ENCODE results near the gene BRCA2.

Gene BRCA2

DNA sequence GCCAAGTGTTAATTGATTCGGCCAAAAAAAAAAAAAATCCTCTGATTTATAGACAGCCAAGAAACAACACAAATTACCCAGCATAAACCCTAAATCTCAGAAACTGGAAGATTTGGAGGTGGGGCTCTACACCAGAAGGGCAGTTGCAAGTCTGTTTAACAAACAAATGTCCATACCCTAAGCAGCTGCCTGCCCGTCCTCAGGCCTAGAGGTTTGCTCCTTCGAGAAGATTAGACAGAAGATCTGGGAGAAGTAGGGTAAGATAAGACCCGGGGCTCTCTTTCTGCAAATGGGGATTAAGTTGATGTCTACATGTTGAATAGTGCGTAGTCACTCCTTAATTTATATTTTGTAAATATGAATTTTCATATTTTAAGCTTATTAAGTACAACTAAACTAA lies 116.1 kb downstream of the BRCA2 start:
- no peak for DNase-seq

DNA sequence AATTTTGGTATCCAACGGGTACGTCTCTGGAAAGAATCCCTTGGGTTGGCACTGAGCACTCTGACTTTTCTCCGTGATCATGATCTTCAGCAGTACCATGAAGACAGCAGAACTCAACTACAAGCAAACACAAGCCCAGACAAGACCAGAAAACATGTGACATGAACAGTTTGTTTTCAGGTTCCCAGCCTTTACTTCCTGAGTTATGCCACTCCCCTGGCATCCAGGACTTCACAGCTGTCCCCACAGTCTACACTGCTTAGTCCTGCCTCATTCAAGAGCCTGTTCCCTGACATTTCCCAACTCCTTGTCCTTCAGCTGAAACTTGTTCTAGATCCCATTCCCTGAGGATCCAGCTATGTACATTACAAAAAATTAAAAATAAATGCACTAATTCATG lies 117.5 kb downstream of the BRCA2 start:
- DNase-seq, result no peak

DNA sequence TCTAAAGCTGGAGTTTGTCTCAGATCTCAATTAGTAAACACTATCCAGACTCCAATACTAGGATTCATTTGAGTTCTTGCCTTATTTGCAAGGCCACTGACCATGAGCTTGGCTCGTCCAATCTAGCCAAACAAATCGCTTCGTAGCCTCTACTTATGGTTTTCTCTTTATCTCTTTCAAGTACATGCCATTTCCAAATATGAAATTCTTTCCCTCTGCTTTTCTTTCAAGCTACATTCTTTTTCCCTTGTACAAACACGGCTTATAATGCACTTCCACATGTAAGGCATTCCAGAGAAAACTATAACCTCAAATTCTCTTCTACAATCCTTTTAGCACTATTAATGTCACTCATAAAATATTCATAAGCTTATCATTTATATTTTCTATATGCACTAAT lies 123.6 kb downstream of the BRCA2 start:
- no peak for DNase-seq

DNA sequence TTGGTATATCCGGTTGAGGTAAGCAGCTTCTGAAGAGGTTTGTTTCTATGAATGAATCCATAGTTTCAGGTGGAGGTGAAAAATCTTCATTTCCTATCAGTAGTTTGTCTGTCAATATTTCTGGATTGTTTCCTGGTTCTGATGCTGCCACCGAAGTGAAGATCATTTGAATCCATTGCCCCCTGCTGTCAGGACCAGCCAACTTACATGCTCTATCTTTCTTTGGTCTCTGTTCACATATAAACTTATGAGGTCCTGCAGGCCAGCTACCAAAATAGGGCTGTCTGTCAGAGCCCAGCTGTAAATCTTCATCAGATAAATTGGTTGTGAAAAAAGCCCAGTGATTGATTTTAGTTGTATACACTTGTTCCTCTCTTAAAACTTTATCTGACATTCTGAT lies 127.8 kb downstream of the BRCA2 start:
- no peak for DNase-seq

DNA sequence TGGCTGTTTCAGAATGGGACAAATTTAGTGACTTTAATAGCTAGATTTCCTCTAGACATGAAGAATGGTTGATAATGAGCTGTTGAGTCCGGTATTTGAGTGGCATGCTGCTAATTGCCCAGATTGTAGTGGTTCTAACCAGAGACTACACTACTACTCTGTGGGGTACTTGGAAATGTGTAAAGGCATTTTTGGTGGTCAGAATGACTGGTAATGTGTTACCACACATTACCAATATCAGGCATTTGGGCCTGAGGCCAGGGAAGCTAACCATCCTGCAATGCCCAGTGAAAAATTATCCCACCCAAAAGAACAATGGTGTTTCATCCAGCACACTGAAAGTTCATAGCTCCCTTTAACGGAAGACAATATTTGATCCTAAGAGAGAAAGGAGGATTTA lies 130.2 kb downstream of the BRCA2 start:
- no peak for DNase-seq

DNA sequence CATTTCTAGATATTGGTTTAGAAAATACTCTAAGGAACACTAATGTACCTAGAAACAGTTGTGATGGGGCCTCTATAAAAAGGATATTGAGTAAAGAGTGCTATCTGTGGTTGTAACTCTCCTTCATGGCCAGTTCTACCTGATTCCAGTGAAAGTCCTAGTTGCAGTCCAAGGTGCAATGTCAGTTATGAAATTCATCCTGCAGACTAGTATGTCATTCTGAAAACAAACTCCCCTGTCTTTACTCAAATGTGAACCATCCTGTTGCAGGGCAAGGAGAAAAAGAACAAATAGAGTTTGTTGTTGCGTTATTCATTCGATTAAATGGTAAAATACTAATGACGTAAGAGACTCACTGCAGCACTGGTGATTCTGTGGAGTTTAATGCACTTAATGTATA lies 130.9 kb downstream of the BRCA2 start:
- no peak for DNase-seq

DNA sequence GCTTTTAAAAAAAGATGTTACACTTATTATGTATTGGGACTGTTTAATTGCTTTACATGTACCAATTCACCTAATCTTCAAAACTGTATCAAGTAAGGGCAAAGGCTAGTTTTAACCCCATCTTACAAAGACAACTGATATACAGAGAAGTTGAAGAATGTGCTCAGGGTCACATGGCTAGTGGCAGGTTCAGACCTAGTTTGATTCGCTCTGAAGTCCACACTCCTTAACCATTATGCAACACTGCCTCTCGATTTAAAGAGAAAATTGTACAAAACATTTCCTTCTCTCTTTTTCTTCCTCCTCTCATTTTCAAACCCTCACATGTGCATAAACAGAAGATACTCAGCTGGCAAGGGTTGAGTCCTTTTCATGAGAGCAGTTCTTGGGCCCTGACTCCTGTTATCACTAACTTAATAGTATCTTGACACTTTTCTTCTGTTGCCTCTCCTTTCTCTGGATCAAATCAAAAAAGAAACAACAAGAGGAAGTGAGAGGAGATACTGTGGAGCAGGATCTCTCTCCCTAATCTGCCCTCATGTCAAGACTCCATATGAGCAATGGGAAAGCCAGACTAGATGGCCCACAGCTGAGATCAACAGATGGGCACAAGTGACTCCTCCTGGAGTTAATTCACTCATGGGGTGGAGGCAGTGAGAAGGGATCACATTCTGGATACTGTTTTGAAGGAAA lies 131.6 kb downstream of the BRCA2 start:
- no peak for DNase-seq

DNA sequence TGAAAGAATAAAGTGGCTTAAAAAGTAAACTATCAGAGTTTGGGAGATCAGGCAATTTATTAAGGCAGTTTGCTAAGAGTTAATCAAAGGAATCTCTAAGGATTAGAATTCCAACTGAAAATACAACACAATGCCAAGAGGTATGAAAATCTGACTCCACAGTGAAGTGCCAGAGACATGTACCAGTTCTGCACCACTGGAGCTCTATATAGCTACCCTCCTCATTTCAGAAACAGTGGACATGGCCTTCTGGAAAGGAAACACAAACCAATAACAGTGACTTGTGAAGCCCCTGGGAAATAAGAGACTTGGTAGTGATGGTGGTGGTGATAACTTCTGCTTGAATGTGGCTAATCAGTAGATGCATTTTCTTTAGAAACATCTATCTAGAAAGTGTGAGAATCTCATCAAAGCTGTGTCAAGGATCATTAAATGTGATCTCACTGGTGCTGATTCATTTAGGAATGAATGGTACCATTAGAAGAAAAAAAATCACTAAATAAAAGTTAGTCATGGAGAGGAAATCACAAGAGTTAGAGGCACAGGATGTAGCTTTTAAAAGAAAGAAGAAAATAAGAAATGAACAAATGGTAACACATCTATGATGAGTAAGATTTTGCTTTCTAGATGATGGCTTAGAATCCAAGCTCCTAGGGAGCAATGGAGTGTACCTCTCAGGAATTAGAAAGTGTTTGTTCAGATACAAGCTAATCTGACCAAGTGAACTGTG lies 132.8 kb downstream of the BRCA2 start:
- DNase-seq, result no peak

DNA sequence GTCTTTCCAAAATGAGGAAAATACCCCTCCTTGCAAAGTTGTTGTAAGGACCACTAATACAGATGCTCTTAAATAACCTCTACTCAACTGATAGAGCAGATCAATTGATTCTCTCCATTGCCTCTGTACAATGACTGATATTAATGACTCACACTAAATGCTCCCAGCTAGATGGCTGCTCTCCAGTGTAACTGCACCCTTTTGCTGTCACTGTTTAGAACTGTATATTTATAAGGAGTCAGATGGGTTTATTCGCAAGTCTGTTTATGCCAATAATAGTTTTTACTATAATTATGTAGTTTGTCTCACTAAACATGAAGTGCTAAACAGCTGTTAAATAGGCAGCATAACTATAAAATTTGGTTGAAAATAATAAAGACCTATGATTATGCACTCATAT lies 133.7 kb downstream of the BRCA2 start:
- DNase-seq, result no peak
